Ishikawa (cell line): ENCODE results near the gene NAV2.

ENCODE experiments used
- CEBPB ChIP-seq: IDR thresholded peaks from 2 replicates; pipeline ENCODE4 v1.6.1; 2012
- CREB1 ChIP-seq: IDR thresholded peaks from 2 replicates; pipeline ENCODE4 v1.6.1; 2012; ENCODE audit warnings: low read depth
- EGR1 ChIP-seq: IDR thresholded peaks from 2 replicates; pipeline ENCODE4 v1.6.1; 2012
- FOXM1 ChIP-seq: IDR thresholded peaks from 2 replicates; pipeline ENCODE4 v1.6.1; 2012; ENCODE audit warnings: low read depth, borderline replicate concordance
- NFIC ChIP-seq: IDR thresholded peaks from 2 replicates; pipeline ENCODE4 v1.6.1; 2012
- RAD21 ChIP-seq: IDR thresholded peaks from 2 replicates; pipeline ENCODE4 v1.6.1; 2012; ENCODE audit warnings: low read depth
- TAF1 ChIP-seq: IDR thresholded peaks from 2 replicates; pipeline ENCODE4 v1.6.1; 2012; ENCODE audit warnings: low read depth, mild to moderate bottlenecking
- TCF12 ChIP-seq: IDR thresholded peaks from 2 replicates; pipeline ENCODE4 v1.6.1; 2012; ENCODE audit warnings: low read depth
- YY1 ChIP-seq: IDR thresholded peaks from 2 replicates; pipeline ENCODE4 v1.6.1; 2012; ENCODE audit warnings: low read depth
- ZBTB7A ChIP-seq: IDR thresholded peaks from 2 replicates; pipeline ENCODE4 v1.6.1; 2012; ENCODE audit warnings: low read depth
- TF ChIP-seq, protein P1 (sequence below): IDR thresholded peaks from 2 replicates; pipeline ENCODE4 v1.6.1; 2012; ENCODE audit warnings: low read depth, mild to moderate bottlenecking
- TF ChIP-seq, protein P2 (sequence below): IDR thresholded peaks from 2 replicates; pipeline ENCODE4 v1.6.1; 2012
- TF ChIP-seq, protein P3 (sequence below): IDR thresholded peaks from 2 replicates; pipeline ENCODE4 v1.6.1; 2012

DNA sequence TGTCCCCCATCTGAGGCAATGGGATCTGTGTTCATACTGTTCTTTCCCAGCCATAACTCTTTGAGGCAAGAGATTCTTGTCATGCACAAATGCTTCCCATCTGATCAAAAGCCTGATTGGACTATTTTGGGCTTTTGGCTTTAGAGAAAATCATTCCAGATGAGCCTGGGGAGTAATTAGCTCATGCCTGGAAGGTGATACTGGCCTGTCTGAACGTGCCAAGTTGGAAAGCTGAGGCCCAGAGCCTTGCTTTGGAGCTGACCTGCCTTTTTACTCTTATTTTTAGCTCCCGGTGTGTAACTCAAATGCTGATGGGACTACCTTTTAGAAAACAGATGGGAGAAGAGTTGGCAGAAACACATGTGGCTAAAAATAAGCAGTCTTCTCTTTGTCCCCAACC lies 342.7 kb downstream of the NAV2 start:
- TF ChIP-seq, protein P1, sequence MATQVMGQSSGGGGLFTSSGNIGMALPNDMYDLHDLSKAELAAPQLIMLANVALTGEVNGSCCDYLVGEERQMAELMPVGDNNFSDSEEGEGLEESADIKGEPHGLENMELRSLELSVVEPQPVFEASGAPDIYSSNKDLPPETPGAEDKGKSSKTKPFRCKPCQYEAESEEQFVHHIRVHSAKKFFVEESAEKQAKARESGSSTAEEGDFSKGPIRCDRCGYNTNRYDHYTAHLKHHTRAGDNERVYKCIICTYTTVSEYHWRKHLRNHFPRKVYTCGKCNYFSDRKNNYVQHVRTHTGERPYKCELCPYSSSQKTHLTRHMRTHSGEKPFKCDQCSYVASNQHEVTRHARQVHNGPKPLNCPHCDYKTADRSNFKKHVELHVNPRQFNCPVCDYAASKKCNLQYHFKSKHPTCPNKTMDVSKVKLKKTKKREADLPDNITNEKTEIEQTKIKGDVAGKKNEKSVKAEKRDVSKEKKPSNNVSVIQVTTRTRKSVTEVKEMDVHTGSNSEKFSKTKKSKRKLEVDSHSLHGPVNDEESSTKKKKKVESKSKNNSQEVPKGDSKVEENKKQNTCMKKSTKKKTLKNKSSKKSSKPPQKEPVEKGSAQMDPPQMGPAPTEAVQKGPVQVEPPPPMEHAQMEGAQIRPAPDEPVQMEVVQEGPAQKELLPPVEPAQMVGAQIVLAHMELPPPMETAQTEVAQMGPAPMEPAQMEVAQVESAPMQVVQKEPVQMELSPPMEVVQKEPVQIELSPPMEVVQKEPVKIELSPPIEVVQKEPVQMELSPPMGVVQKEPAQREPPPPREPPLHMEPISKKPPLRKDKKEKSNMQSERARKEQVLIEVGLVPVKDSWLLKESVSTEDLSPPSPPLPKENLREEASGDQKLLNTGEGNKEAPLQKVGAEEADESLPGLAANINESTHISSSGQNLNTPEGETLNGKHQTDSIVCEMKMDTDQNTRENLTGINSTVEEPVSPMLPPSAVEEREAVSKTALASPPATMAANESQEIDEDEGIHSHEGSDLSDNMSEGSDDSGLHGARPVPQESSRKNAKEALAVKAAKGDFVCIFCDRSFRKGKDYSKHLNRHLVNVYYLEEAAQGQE: no peak
- TF ChIP-seq EGR1 (no peak), NFIC (no peak), CEBPB (no peak), TAF1 (no peak), YY1 (no peak), FOXM1 (no peak), TCF12 (no peak), CREB1 (no peak), RAD21 (no peak), ZBTB7A (no peak)
- TF ChIP-seq, protein P2, sequence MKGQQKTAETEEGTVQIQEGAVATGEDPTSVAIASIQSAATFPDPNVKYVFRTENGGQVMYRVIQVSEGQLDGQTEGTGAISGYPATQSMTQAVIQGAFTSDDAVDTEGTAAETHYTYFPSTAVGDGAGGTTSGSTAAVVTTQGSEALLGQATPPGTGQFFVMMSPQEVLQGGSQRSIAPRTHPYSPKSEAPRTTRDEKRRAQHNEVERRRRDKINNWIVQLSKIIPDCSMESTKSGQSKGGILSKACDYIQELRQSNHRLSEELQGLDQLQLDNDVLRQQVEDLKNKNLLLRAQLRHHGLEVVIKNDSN: no peak
- TF ChIP-seq, protein P3, sequence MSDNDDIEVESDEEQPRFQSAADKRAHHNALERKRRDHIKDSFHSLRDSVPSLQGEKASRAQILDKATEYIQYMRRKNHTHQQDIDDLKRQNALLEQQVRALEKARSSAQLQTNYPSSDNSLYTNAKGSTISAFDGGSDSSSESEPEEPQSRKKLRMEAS: no peak
